DOHH2 (cell line): ENCODE measurements around the gene WBP1.
A peak's percentile ranks its signal among the peaks of the same experiment; 100 is the strongest.

Source experiments
- H3F3A ChIP-seq: fragments of 200-600 bp; sonication (generic), shearing (Covaris generic); 2 replicates; pipeline ENCODE4 v1.6.0; 2016; ENCODE audit warnings: antibody characterized with exemption, mild to moderate bottlenecking; ENCODE audit not compliant: control insufficient read depth, insufficient read depth
- H3K27ac ChIP-seq: fragments of 200-600 bp; sonication (generic); 2 replicates; pipeline ENCODE4 v1.5.1; 2014; ENCODE audit warnings: low read depth, mild to moderate bottlenecking, low read length, moderate library complexity
- H3K27me3 ChIP-seq: fragments of 200-600 bp; sonication (generic); 2 replicates; pipeline ENCODE4 v1.6.1; 2014; ENCODE audit warnings: mild to moderate bottlenecking, low read length, mixed read lengths; ENCODE audit not compliant: control insufficient read depth
- H3K36me3 ChIP-seq: fragments of 200-600 bp; sonication (generic); 2 replicates; pipeline ENCODE4 v1.6.1; 2014; ENCODE audit warnings: mild to moderate bottlenecking, low read length, moderate library complexity, mixed read lengths; ENCODE audit not compliant: control insufficient read depth
- H3K4me1 ChIP-seq: fragments of 200-600 bp; sonication (generic); 2 replicates; pipeline ENCODE4 v1.6.1; 2014; ENCODE audit warnings: mild to moderate bottlenecking, low read length, mixed read lengths; ENCODE audit not compliant: control insufficient read depth
- H3K4me2 ChIP-seq: fragments of 200-600 bp; sonication (generic); 2 replicates; pipeline ENCODE4 v1.6.0; 2014; ENCODE audit warnings: mild to moderate bottlenecking, low read length, moderate library complexity
- H3K4me3 ChIP-seq: fragments of 200-600 bp; sonication (generic); 2 replicates; pipeline ENCODE4 v1.5.1; 2014; ENCODE audit warnings: mild to moderate bottlenecking, low read length, mixed read lengths
- H3K79me2 ChIP-seq: fragments of 200-600 bp; sonication (generic); 2 replicates; pipeline ENCODE4 v1.6.1; 2014; ENCODE audit warnings: mild to moderate bottlenecking, low read length, mixed read lengths; ENCODE audit not compliant: control insufficient read depth
- H3K9me2 ChIP-seq: fragments of 200-600 bp; sonication (generic); replicated peaks from 2 replicates; pipeline ENCODE4 v1.6.1; 2014; ENCODE audit warnings: mild to moderate bottlenecking, low read length, mixed read lengths; ENCODE audit not compliant: control insufficient read depth
- H3K9me3 ChIP-seq: fragments of 200-600 bp; sonication (generic); 2 replicates; pipeline ENCODE4 v1.6.1; 2014; ENCODE audit warnings: antibody characterized with exemption, low read length, mixed read lengths; ENCODE audit not compliant: control insufficient read depth, insufficient read depth
- H4K20me1 ChIP-seq: fragments of 200-600 bp; sonication (generic); 2 replicates; pipeline ENCODE4 v1.6.0; 2014; ENCODE audit warnings: low read depth, mild to moderate bottlenecking, antibody characterized with exemption, low read length, moderate library complexity; ENCODE audit not compliant: control insufficient read depth, insufficient read depth
- CTCF ChIP-seq: fragments of 200-600 bp; sonication (generic); IDR thresholded peaks from one replicate; pipeline ENCODE4 v1.5.1; 2014; ENCODE audit warnings: antibody characterized with exemption, mild to moderate bottlenecking, low read depth, low read length; ENCODE audit not compliant: poor library complexity, severe bottlenecking
- EZH2phosphoT487 ChIP-seq: fragments of 200-600 bp; sonication (generic); IDR thresholded peaks from 2 replicates; pipeline ENCODE4 v1.6.1; 2017; ENCODE audit warnings: borderline replicate concordance, mild to moderate bottlenecking, antibody characterized with exemption, low read length, moderate library complexity, mixed read lengths

WBP1 gene

GRCh38 chr2:74439373-74439772 lies 18.9 kb upstream of the WBP1 start:
- H3K27me3 ChIP-seq, result peaks cover 20% of the 10 kb centered on the region
- H3K36me3 ChIP-seq, result no peaks in the 10 kb centered on the region
- peak overlapping the region; percentile 69 for H3K4me2 ChIP-seq
- H3K27ac ChIP-seq, result no peak overlapping the region
- H3K4me3 ChIP-seq, result peak overlapping the region; percentile 66
- H3K4me1 ChIP-seq, result peaks cover 43% of the 10 kb centered on the region
- no peaks in the 10 kb centered on the region for H3K9me3 ChIP-seq
- no peaks in the 10 kb centered on the region for H4K20me1 ChIP-seq
- no peaks in the 10 kb centered on the region for H3K9me2 ChIP-seq
- H3F3A ChIP-seq, result no peaks in the 10 kb centered on the region
- TF ChIP-seq EZH2phosphoT487 (no peak), CTCF (no peak)
- H3K79me2 ChIP-seq, result no peaks in the 10 kb centered on the region

- H3K9me2 ChIP-seq, result no peaks in the 10 kb centered on the region
- TF ChIP-seq CTCF, result no peak
- TF ChIP-seq EZH2phosphoT487, result no peak
- H4K20me1 ChIP-seq, result no peaks in the 10 kb centered on the region
- H3K4me3 ChIP-seq, result peak overlapping the region; percentile 66
- H3K4me1 ChIP-seq, result peaks cover 47% of the 10 kb centered on the region
- H3K27ac ChIP-seq, result no peak overlapping the region
- H3K9me3 ChIP-seq, result no peaks in the 10 kb centered on the region
- no peaks in the 10 kb centered on the region for H3F3A ChIP-seq
- no peaks in the 10 kb centered on the region for H3K79me2 ChIP-seq
- H3K4me2 ChIP-seq, result peak overlapping the region; percentile 69
- H3K27me3 ChIP-seq, result peaks cover 25% of the 10 kb centered on the region
- H3K36me3 ChIP-seq, result no peaks in the 10 kb centered on the region
Observed at GRCh38 chr2:74439803-74440377, 18.3 kb upstream of the WBP1 start.

- Histone ChIP-seq H3K79me2 (no peaks in the 10 kb centered on the region), H3F3A (no peaks in the 10 kb centered on the region), H3K9me3 (no peaks in the 10 kb centered on the region), H3K27me3 (peaks cover 27% of the 10 kb centered on the region), H3K9me2 (no peaks in the 10 kb centered on the region), H3K27ac (no peak overlapping the region), H3K4me2 (peak overlapping the region; percentile 69), H3K4me3 (peak overlapping the region; percentile 66), H3K36me3 (no peaks in the 10 kb centered on the region), H4K20me1 (no peaks in the 10 kb centered on the region), H3K4me1 (peaks cover 47% of the 10 kb centered on the region)
- TF ChIP-seq CTCF (no peak), EZH2phosphoT487 (no peak)
Observed at GRCh38 chr2:74440378-74441169, 17.7 kb upstream of the WBP1 start.
